Effector CD8-positive, alpha-beta T cell (primary cell): ENCODE data around the gene FAM163B.

Experiments
- DNase-seq: peaks from one replicate; lab custom pipeline; 2025; lab: John Stamatoyannopoulos, UW

Gene FAM163B

GRCh38 chr9:133545494-133546286 lies 63.5 kb downstream of the FAM163B start:
- DNase-seq = no peak

- no peak for DNase-seq
Measured at GRCh38 chr9:133543772-133544467, 65.3 kb downstream of the FAM163B start.

- DNase-seq = no peak
Measured at GRCh38 chr9:133542002-133542401, 67.2 kb downstream of the FAM163B start.

DNA sequence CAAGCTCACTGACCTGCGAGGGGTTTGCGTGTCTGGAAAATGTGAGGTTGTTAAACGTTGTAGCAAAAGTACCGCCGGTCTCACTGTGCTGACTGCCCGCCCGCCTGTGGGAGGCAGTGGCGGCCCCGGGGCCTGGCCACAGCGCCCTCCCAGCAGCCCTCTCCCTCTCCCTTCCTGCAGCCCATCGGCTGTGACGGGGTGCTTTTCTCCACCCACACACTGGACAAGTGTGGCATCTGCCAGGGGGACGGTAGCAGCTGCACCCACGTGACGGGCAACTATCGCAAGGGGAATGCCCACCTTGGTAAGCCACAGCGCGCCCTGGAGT lies 68.5 kb downstream of the FAM163B start:
- no peak for DNase-seq

DNA sequence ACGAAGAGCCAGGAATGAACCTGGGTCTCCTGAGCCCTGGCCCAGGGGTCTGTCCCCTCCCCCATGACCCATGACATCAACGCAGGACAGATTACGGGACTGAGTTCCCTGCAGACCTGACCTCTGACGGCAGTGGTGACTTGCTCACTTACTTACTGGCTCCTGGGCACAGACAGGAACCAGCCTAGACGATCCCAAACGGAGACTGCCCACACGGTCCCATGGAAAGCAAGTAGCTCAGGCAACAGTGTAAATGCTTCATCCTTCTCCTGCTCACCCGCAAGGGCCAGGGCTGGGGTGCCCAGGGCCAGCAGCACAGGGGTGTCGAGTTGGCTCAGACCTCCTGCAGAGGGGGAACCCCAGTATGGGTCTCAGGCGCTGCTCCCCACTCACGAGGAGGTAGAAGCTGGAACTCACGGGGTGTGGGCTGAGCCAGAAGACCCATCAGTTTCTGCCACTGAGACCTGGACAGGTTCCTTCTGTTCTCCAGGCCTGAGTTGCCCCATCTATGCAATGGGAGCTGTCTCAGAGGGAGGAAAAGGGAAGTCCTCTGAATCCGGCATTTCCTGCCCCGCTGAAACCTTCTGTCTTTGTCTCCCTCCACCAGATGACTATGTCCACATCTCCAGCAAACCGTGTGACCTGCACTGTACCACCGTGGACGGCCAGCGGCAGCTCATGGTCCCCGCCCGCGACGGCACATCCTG lies 69.0 kb downstream of the FAM163B start:
- DNase-seq = no peak

DNA sequence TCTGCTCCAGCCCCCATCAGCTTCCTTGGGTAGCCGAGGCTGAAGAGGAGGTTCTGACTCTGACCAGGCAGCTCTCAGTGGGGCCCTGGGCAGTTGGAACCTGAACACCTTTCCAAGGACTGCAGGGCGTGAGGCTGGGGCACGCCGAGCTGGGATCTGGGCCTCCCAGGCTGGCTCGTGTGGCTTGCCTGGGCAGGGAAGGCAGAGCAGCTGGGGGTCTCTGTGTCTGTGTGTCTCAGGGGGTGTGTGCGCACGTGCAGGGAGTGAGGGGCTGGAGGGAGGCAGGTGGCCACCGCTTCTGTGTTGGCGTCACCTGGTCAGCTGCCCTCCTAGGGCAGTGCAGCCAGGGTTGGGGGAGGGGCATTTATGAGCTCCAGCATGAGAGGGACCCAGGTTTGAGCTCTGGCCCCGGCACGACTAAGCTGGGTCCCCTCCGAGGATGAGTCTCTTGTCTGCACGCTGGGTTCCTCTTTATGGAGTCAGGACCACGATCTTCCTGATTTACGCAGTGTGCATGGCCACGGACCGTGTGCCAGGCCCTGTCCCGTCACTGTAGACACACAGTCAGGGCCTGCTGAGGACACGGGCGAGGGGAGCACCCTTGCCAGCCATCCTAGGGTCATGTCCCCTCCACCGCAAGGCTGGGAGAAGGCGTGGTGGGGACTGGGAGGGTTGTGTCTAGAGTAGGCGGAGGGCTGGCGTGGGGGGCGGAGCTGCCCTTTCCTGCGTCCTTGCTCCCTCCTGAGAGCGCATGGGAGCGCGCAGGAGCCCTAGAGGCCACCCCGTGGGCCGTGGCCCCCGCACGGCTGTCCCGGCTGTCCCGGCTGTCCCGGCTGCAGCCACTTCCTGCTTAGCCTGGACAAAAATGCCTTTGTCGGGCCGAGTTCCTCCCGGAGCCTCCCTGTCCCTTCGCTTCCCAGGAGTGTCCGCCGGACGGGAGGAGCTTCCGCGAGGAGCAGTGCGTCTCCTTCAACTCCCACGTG lies 70.0 kb downstream of the FAM163B start:
- no peak for DNase-seq

DNA sequence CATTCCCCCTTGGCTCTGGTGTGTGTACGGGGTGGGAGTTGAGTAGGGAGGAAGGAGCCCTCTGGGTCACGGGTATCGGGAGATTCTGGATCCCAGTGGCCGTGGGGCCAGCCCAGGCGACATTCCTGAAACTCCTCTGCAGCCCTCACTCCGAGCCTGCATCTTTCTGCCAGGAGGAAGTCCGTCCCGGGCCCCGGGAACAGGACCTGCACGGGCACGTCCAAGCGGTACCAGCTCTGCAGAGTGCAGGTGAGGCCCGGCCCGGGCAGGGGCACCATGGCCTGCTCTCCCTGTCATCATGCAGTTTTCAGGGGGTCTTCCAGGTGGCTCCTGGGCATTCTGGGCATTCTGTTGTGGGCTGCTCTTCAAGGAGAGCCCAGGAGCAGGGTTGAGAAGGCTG lies 71.0 kb downstream of the FAM163B start:
- DNase-seq = no peak

- DNase-seq = no peak
Measured at GRCh38 chr9:133537257-133537656, 71.9 kb downstream of the FAM163B start.

GRCh38 chr9:133536536-133536935 lies 72.7 kb downstream of the FAM163B start:
- no peak for DNase-seq

GRCh38 chr9:133536080-133536479 lies 73.1 kb downstream of the FAM163B start:
- no peak for DNase-seq

- DNase-seq = no peak
Measured at GRCh38 chr9:133535306-133535877, 73.8 kb downstream of the FAM163B start.

- peak; percentile 60 for DNase-seq
Measured at GRCh38 chr9:133534346-133535291, 74.6 kb downstream of the FAM163B start, which contains the start of gene ADAMTSL2. Gene ADAMTSL2 (plus strand): TSS chr9:133534704. CDS start chr9:133536713, 2,009 bp downstream.

DNA sequence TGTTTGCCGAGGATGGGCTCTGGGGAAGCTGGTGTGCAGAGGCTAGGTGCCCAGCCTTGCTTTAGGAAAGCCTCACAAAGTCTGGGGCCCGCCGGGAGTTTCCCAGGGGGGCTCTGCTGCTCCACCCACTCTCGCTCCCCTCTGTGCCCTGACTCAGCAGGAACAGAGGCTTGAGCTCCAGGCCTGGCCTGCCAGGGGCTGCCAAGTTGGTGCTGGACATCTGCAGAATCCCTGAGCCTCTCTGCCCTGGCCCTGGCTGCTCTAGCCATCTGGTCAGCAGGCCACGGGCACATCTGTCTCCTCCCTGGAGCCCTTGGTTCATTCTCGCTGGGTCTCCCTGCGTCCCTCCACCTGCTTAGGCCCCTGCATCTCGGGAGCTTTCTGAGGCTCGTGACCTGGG lies 75.3 kb downstream of the FAM163B start:
- DNase-seq = no peak

- DNase-seq = peak; percentile 53
Measured at GRCh38 chr9:133532937-133533668, 76.1 kb downstream of the FAM163B start.

- no peak for DNase-seq
Measured at GRCh38 chr9:133531293-133531692, 77.9 kb downstream of the FAM163B start.

DNA sequence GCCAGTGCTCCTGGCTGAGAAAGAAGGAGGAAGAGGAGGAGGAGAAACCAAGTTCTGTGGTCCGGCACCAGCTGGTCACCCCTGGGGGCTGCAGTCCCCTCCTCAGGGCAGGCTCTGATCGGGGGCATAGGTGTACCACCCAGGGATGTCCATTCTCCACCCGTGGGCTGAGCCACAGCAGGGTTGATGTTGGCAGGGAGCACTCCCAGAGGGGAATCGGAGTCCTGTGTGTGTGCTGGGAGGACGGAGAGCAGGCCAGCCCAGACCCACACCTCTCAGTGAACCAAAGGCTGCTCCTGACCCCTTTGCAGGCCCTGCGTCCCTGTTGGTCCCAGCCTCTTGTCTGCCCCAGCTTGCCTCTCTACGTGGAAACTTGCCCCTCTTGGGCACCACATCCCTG lies 79.3 kb downstream of the FAM163B start:
- DNase-seq = no peak

- DNase-seq = no peak
Measured at GRCh38 chr9:133529457-133529856, 79.7 kb downstream of the FAM163B start.

DNA sequence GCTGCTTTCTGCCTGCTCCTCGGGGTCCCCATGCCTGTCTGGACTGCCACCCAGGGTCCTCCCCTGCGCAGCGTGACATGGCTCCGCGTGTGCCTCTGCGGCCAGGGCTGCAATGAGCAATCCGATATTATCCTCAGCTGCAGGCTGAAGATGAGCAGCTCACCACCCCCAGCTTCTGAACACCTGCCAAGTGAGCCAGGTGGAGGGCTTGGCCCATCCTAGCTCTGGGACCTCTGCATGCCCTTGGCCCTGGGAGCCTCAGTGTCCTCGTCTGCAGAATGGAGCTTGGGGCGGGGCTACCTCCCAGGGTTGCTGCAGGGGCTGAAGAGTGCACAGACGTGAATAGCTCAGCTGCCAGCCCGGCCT lies 80.3 kb downstream of the FAM163B start:
- no peak for DNase-seq
